ENCODE results near the gene CHD3. TPM values are rescaled to one million over a fixed set of nuclear protein-coding genes. Genes with fewer than 3 reads are reported as not detected.
"Not testable (repeated sequence)": the region's sequence is repeated elsewhere in the genome, so short reads cannot be mapped to it uniquely, and the experiment has no call there.

The CHD3 gene
- total and polyA plus RNA-seq, 5 donors from 2014 or later, result 5.0 to 273 (median 7.3) TPM

DNA sequence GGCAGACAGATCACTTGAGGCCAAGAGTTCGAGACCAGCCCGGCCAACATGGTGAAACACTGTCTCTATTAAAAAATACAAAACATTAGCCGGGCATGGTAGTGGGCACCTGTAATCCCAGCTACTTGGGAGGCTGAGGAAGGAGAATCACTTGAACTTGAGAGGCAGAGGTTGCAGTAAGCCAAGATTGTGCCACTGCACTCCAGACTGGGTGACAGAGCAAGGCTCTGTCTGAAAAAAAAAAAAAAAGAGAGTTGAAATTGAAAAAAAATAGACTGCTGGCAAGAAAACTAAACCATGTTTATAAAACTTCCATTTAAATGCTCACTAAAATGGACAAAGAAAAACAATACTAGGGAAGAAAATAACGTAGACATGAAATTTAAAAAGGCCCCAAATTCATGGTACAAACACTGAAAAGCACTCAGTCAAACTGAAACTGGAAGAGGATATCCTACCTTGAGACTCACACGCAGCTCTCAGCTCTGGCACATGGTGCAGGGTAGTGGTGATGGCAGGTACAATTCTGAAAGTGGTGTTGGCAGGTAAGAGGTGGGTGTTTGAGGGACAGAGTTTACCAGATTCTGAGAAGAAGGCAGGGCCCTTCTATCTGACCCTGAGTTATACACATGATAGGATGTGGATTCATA lies 62.7 kb downstream of the CHD3 start:
- Histone ChIP-seq H3K4me1 (ENCODE audit: control insufficient read depth, insufficient read depth, low read length, poor library complexity, severe bottlenecking) (peaks cover 6% of the 10 kb centered on the region), H3K4me3 (ENCODE audit: low read depth, low read length) (peak overlapping the region; percentile 57), H3K27me3 (ENCODE audit: control insufficient read depth, insufficient read depth, low read length) (no peaks in the 10 kb centered on the region), H3K9me3 (ENCODE audit: control insufficient read depth in 2 of 2, low read length in 2 of 2) (no peaks in the 10 kb centered on the region), H3K36me3 (ENCODE audit: control insufficient read depth, insufficient read depth, low read length) (peaks cover 22% of the 10 kb centered on the region), H3K27ac (ENCODE audit: insufficient read depth, low read length, poor library complexity, severe bottlenecking) (peak overlapping the region; percentile 60)
- no peaks in the 10 kb centered on the region for H3K27me3 Mint-ChIP-seq
- H3K27ac Mint-ChIP-seq, result peak overlapping the region; percentile 86 to 97 (median 94)
- ATAC-seq (ENCODE audit: low read depth in 2 of 2) (peak; percentile 97), DNase-seq (peak in 2 of 3 donors; percentile 44 to 94)
- peaks cover 31% of the 10 kb centered on the region for H3K36me3 Mint-ChIP-seq
- peak overlapping the region in 3 of 4 donors; percentile 1 to 70 (median 61) for H3K4me3 Mint-ChIP-seq
- peaks cover 4 to 30% (median 15%) of the 10 kb centered on the region in 4 donors for H3K4me1 Mint-ChIP-seq
- H3K9me3 Mint-ChIP-seq, result no peaks in the 10 kb centered on the region

DNA sequence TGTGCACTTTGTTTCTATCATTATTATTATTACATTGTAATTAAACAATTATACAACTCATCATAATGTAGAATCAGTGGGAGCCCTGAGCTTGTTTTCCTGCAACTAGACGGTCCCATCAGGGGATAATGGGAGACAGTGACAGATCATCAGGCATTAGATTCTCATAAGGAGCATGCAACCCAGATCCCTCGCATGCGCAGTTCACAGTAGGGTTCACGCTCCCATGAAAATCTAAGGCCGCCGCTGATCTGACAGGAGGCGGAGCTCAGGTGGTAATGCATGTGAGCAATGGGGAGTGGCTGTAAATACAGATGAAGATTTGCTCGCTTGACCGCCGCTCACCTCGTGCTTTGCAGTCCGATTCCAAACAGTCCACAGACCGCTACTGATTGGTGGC lies 64.7 kb downstream of the CHD3 start:
- not testable (repeated sequence) for DNase-seq; ATAC-seq (ENCODE audit: low read depth in 2 of 2); H3K4me3 Mint-ChIP-seq; H3K9me3 Mint-ChIP-seq; H3K4me1 ChIP-seq (ENCODE audit: control insufficient read depth, insufficient read depth, low read length, poor library complexity, severe bottlenecking); H3K27me3 Mint-ChIP-seq; H3K27ac ChIP-seq (ENCODE audit: insufficient read depth, low read length, poor library complexity, severe bottlenecking); H3K27me3 ChIP-seq (ENCODE audit: control insufficient read depth, insufficient read depth, low read length); H3K4me3 ChIP-seq (ENCODE audit: low read depth, low read length); H3K36me3 ChIP-seq (ENCODE audit: control insufficient read depth, insufficient read depth, low read length); H3K9me3 ChIP-seq (ENCODE audit: control insufficient read depth in 2 of 2, low read length in 2 of 2); H3K27ac Mint-ChIP-seq
- peaks cover 4 to 30% (median 15%) of the 10 kb centered on the region in 4 donors for H3K4me1 Mint-ChIP-seq
- peaks cover 17% of the 10 kb centered on the region for H3K36me3 Mint-ChIP-seq

- Mint-ChIP-seq H3K27ac (no peak overlapping the region), H3K4me1 (peaks cover under 1 to 17% (median 11%) of the 10 kb centered on the region in 4 donors), H3K4me3 (no peak overlapping the region), H3K27me3 (peaks cover 9% of the 10 kb centered on the region), H3K36me3 (peaks cover 4% of the 10 kb centered on the region), H3K9me3 (no peaks in the 10 kb centered on the region)
- H3K36me3 ChIP-seq (ENCODE audit: control insufficient read depth, insufficient read depth, low read length), result no peaks in the 10 kb centered on the region
- ATAC-seq (ENCODE audit: low read depth in 2 of 2) (no peak), DNase-seq (no peak)
- no peak overlapping the region for H3K4me3 ChIP-seq (ENCODE audit: low read depth, low read length)
- H3K27ac ChIP-seq (ENCODE audit: insufficient read depth, low read length, poor library complexity, severe bottlenecking), result no peak overlapping the region
- no peaks in the 10 kb centered on the region for H3K9me3 ChIP-seq (ENCODE audit: control insufficient read depth in 2 of 2, low read length in 2 of 2)
- H3K4me1 ChIP-seq (ENCODE audit: control insufficient read depth, insufficient read depth, low read length, poor library complexity, severe bottlenecking), result peaks cover 6% of the 10 kb centered on the region
- no peaks in the 10 kb centered on the region for H3K27me3 ChIP-seq (ENCODE audit: control insufficient read depth, insufficient read depth, low read length)
These were observed 67.0 kb downstream of the CHD3 start for GRCh38 chr17:7955414-7956227.

- H3K27ac ChIP-seq (ENCODE audit: insufficient read depth, low read length, poor library complexity, severe bottlenecking), result no peak overlapping the region
- no peak overlapping the region for H3K4me3 ChIP-seq (ENCODE audit: low read depth, low read length)
- DNase-seq (no peak), ATAC-seq (ENCODE audit: low read depth in 2 of 2) (no peak)
- Mint-ChIP-seq H3K36me3 (peaks cover 2% of the 10 kb centered on the region), H3K27ac (no peak overlapping the region), H3K27me3 (peaks cover 9% of the 10 kb centered on the region), H3K4me3 (no peak overlapping the region), H3K9me3 (no peaks in the 10 kb centered on the region), H3K4me1 (peaks cover 0 to 10% (median 6%) of the 10 kb centered on the region in 4 donors)
- no peaks in the 10 kb centered on the region for H3K27me3 ChIP-seq (ENCODE audit: control insufficient read depth, insufficient read depth, low read length)
- H3K9me3 ChIP-seq (ENCODE audit: control insufficient read depth in 2 of 2, low read length in 2 of 2), result no peaks in the 10 kb centered on the region
- no peaks in the 10 kb centered on the region for H3K36me3 ChIP-seq (ENCODE audit: control insufficient read depth, insufficient read depth, low read length)
- H3K4me1 ChIP-seq (ENCODE audit: control insufficient read depth, insufficient read depth, low read length, poor library complexity, severe bottlenecking), result peaks cover 6% of the 10 kb centered on the region
These were observed 67.8 kb downstream of the CHD3 start for GRCh38 chr17:7956228-7956965.

GRCh38 chr17:7959503-7960253 lies 71.1 kb downstream of the CHD3 start:
- Mint-ChIP-seq H3K4me3 (no peak overlapping the region), H3K36me3 (no peaks in the 10 kb centered on the region), H3K27ac (no peak overlapping the region), H3K9me3 (no peaks in the 10 kb centered on the region), H3K27me3 (peaks cover 15% of the 10 kb centered on the region), H3K4me1 (peaks cover 0 to 3% (median 0%) of the 10 kb centered on the region in 4 donors)
- DNase-seq, result no peak
- no peaks in the 10 kb centered on the region for H3K36me3 ChIP-seq (ENCODE audit: control insufficient read depth, insufficient read depth, low read length)
- H3K27ac ChIP-seq (ENCODE audit: insufficient read depth, low read length, poor library complexity, severe bottlenecking), result no peak overlapping the region
- no peaks in the 10 kb centered on the region for H3K4me1 ChIP-seq (ENCODE audit: control insufficient read depth, insufficient read depth, low read length, poor library complexity, severe bottlenecking)
- no peak overlapping the region for H3K4me3 ChIP-seq (ENCODE audit: low read depth, low read length)
- H3K27me3 ChIP-seq (ENCODE audit: control insufficient read depth, insufficient read depth, low read length), result peaks cover 3% of the 10 kb centered on the region
- H3K9me3 ChIP-seq (ENCODE audit: control insufficient read depth in 2 of 2, low read length in 2 of 2), result no peaks in the 10 kb centered on the region
- ATAC-seq (ENCODE audit: low read depth in 2 of 2), result no peak

DNA sequence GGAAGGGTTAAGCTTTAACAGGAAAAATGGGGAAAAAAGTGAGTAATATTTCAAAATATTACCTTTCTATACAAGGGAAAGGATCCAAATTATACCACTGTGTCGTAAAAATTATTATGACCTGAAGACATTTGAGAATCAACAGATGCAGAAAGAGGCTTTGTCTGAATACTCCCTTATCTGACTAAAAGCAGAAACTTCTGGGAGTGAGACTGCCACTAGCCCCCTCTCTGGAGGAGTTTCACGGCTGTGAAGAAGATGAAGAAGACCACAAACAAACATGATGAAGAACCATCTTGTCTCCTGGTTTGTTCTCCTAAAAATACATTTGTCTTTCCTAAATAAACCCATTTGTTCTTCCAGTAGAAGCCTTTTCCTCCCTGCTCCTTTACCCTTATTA lies 72.8 kb downstream of the CHD3 start:
- H3K36me3 Mint-ChIP-seq, result no peaks in the 10 kb centered on the region
- H3K27ac Mint-ChIP-seq, result no peak overlapping the region
- peaks cover 15% of the 10 kb centered on the region for H3K27me3 Mint-ChIP-seq
- Histone ChIP-seq H3K4me1 (ENCODE audit: control insufficient read depth, insufficient read depth, low read length, poor library complexity, severe bottlenecking) (no peaks in the 10 kb centered on the region), H3K36me3 (ENCODE audit: control insufficient read depth, insufficient read depth, low read length) (no peaks in the 10 kb centered on the region), H3K9me3 (ENCODE audit: control insufficient read depth in 2 of 2, low read length in 2 of 2) (no peaks in the 10 kb centered on the region), H3K27me3 (ENCODE audit: control insufficient read depth, insufficient read depth, low read length) (peaks cover 3% of the 10 kb centered on the region), H3K4me3 (ENCODE audit: low read depth, low read length) (no peak overlapping the region), H3K27ac (ENCODE audit: insufficient read depth, low read length, poor library complexity, severe bottlenecking) (no peak overlapping the region)
- ATAC-seq (ENCODE audit: low read depth in 2 of 2), result no peak
- H3K4me1 Mint-ChIP-seq, result no peaks in the 10 kb centered on the region
- H3K9me3 Mint-ChIP-seq, result no peaks in the 10 kb centered on the region
- no peak for DNase-seq
- H3K4me3 Mint-ChIP-seq, result no peak overlapping the region

Measured in CD4-positive, CD25-positive, alpha-beta regulatory T cell (primary cell).